Mesodermal cell (in vitro differentiated cells): Measurements from ENCODE around the gene PLA2G4B.

ENCODE experiments used
- H3K27ac ChIP-seq: 2 replicates; pipeline ENCODE4 v1.7.0; 2013; ENCODE audit warnings: mild to moderate bottlenecking, low read depth, low read length, moderate library complexity; ENCODE audit not compliant: severe bottlenecking
- H3K36me3 ChIP-seq: 2 replicates; pipeline ENCODE4 v1.7.1; 2013; ENCODE audit warnings: mild to moderate bottlenecking, low read length, moderate library complexity; ENCODE audit not compliant: control insufficient read depth, insufficient read depth
- H3K4me1 ChIP-seq: one replicate; pipeline ENCODE4 v1.7.1; 2013; ENCODE audit warnings: mild to moderate bottlenecking, low read length; ENCODE audit not compliant: insufficient read depth, control insufficient read depth, poor library complexity, severe bottlenecking
- H3K4me3 ChIP-seq: 2 replicates; pipeline ENCODE4 v1.7.0; 2013; ENCODE audit warnings: low read length, control low read depth, mild to moderate bottlenecking; ENCODE audit not compliant: insufficient read depth, poor library complexity, severe bottlenecking; ENCODE audit errors: extremely low read depth
- H3K9me3 ChIP-seq: 2 replicates; pipeline ENCODE4 v1.7.1; 2013; ENCODE audit warnings: mild to moderate bottlenecking, low read length, moderate library complexity; ENCODE audit not compliant: control insufficient read depth
- WGBS, 2 experiments: methylation state at CpG; one replicate each; pipeline ENCODE4 v1.1.5; 2013; ENCODE audit warnings: missing lambda C conversion rate in 2 of 2; ENCODE audit not compliant: insufficient coverage in 2 of 2; 5-methylcytosine and 5-hydroxymethylcytosine counted together

PLA2G4B gene

GRCh38 chr15:41840673-41841072, 2.0 kb downstream of the PLA2G4B start:
- Histone ChIP-seq H3K9me3 (no peaks in the 10 kb centered on the region), H3K27ac (no peak overlapping the region), H3K36me3 (peaks cover 6% of the 10 kb centered on the region), H3K4me1 (peaks cover 4% of the 10 kb centered on the region), H3K4me3 (no peak overlapping the region)
- 90 to 93% methylated on average over 11 to 13 of the region's 15 CpGs for WGBS, 2 experiments

- no peaks in the 10 kb centered on the region for H3K4me1 ChIP-seq
- peaks cover 6% of the 10 kb centered on the region for H3K36me3 ChIP-seq
- no peak overlapping the region for H3K27ac ChIP-seq
- H3K4me3 ChIP-seq = no peak overlapping the region
- H3K9me3 ChIP-seq = no peaks in the 10 kb centered on the region
- 92 to 100% methylated on average over 8 of the region's 10 CpGs for WGBS, 2 experiments
These were observed 2.5 kb downstream of the PLA2G4B start for GRCh38 chr15:41841131-41841530.

DNA sequence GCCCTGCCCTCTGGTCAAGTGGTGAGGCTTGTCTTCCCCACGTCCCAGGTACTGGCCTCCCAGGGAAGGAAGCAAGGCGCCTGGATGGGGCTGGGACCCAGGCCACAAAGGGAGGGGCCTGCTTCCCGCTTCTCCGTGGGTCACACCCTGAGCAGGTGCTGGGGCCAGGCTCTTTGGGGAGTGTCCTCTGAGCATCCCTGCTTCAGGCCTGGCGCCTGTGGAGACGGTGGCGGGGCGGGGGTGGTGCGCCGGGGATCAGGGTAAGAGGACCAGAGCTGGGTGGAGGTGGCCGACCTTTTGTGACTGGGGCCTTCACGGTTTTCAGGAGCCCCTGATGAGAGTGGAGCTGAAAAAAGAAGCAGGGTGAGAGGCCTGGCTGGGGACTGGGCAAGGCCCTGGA, 3.6 kb downstream of the PLA2G4B start:
- Histone ChIP-seq H3K4me3 (no peak overlapping the region), H3K27ac (no peak overlapping the region), H3K36me3 (peaks cover 8% of the 10 kb centered on the region), H3K9me3 (no peaks in the 10 kb centered on the region), H3K4me1 (no peaks in the 10 kb centered on the region)
- 79 to 80% methylated on average over 7 of the region's 12 CpGs for WGBS, 2 experiments

DNA sequence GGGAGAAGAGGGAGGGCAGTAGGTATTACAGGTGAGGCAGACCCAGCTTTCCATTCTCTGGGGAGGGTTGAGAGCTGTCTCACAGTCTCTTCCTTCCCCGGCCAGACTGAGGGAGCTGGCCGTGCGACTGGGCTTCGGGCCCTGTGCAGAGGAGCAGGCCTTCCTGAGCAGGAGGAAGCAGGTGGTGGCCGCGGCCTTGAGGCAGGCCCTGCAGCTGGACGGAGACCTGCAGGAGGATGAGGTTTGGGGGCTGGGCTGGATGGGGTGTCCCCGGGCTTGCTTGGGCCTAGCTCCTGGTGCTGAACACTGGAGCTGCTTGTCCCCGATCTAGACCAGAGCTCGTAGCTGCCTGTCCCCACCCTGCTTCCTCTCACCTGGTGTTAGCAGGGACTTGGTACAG, 4.9 kb downstream of the PLA2G4B start:
- Histone ChIP-seq H3K36me3 (peaks cover 12% of the 10 kb centered on the region), H3K9me3 (no peaks in the 10 kb centered on the region), H3K4me3 (no peak overlapping the region), H3K27ac (no peak overlapping the region), H3K4me1 (no peaks in the 10 kb centered on the region)
- WGBS, 2 experiments = 78 to 100% methylated on average over 8 to 9 of the region's 10 CpGs

DNA sequence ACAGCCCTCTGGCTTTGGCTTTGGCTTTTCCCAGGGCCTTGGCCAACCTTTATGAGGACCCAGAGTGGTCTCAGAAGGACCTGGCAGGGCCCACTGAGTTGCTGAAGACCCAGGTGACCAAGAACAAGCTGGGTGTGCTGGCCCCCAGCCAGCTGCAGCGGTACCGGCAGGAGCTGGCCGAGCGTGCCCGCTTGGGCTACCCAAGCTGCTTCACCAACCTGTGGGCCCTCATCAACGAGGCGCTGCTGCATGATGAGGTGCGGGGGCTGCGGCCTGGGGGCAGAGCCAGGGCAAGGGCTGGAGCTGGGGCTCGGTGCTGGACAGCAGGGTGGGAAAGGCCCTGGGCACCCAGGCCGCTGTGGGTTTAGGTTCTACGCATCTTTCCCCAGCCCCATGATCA, 6.2 kb downstream of the PLA2G4B start:
- Histone ChIP-seq H3K27ac (no peak overlapping the region), H3K9me3 (no peaks in the 10 kb centered on the region), H3K4me1 (no peaks in the 10 kb centered on the region), H3K36me3 (peaks cover 12% of the 10 kb centered on the region), H3K4me3 (no peak overlapping the region)
- WGBS, 2 experiments = 86 to 89% methylated on average over 12 of the region's 12 CpGs

DNA sequence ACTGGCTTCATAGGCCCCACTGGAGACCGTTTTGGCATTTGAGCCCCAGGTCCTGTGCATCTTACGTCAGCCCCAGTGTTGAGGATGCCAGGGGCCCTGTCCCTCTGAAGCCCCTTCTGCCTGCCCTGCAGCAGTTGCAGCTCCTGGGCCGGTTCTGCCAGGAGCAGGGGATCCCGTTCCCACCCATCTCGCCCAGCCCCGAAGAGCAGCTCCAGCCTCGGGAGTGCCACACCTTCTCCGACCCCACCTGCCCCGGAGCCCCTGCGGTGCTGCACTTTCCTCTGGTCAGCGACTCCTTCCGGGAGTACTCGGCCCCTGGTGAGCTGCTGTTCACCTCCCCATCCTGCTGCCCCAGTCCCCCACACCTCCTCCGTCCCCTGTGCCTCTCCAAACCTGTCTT, 8.6 kb downstream of the PLA2G4B start:
- H3K4me3 ChIP-seq = no peak overlapping the region
- WGBS, 2 experiments = 94 to 96% methylated on average over 13 to 14 of the region's 14 CpGs
- no peaks in the 10 kb centered on the region for H3K9me3 ChIP-seq
- no peaks in the 10 kb centered on the region for H3K4me1 ChIP-seq
- H3K27ac ChIP-seq = no peak overlapping the region
- peaks cover 12% of the 10 kb centered on the region for H3K36me3 ChIP-seq

DNA sequence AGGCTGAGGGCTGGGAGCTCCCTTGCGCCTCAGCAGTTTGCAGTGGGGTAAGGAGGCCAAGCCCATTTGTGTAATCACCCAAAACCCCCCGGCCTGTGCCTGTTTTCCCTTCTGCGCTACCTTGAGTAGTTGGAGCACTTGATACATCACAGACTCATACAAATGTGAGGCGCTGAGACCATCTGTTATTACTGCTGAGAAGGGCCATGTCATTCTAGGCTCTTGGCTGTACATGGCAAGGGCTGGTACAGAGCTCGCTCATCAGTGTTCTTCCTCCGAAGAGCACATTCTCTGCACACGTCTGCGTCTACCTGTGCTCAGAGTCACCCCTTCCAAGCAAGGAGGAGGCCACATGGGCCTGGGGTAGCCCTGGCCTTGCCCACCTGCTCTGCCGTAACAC, 9.3 kb downstream of the PLA2G4B start:
- 83 to 96% methylated on average over 8 to 9 of the region's 9 CpGs for WGBS, 2 experiments
- no peak overlapping the region for H3K27ac ChIP-seq
- no peaks in the 10 kb centered on the region for H3K4me1 ChIP-seq
- H3K4me3 ChIP-seq = no peak overlapping the region
- no peaks in the 10 kb centered on the region for H3K9me3 ChIP-seq
- peaks cover 12% of the 10 kb centered on the region for H3K36me3 ChIP-seq

GRCh38 chr15:41848631-41849030, 10.0 kb downstream of the PLA2G4B start:
- no peak overlapping the region for H3K4me3 ChIP-seq
- no peaks in the 10 kb centered on the region for H3K9me3 ChIP-seq
- H3K36me3 ChIP-seq = peaks cover 12% of the 10 kb centered on the region
- H3K4me1 ChIP-seq = no peaks in the 10 kb centered on the region
- 93 to 96% methylated on average over 7 to 10 of the region's 10 CpGs for WGBS, 2 experiments
- H3K27ac ChIP-seq = no peak overlapping the region

DNA sequence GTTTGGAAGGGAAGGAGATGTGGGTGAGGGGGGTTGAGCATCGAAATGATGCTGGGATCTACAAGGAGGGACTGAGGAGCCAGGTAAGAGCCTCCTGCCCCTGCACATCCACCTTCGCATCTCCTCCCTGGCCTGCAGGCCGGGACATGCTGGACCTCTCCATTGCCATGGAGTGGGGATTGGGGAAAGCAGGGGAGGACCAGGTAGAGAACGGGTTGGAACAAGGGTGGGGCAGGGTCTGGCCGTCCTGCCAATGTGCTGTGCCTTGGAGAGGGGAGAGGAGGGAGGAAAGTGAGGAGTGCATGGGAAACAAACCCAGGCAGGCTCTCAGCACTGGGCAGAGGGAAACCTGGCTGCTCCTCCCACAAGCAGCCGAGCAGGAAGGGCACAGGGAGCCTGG, 10.6 kb downstream of the PLA2G4B start:
- Histone ChIP-seq H3K4me1 (no peaks in the 10 kb centered on the region), H3K9me3 (no peaks in the 10 kb centered on the region), H3K4me3 (no peak overlapping the region), H3K36me3 (peaks cover 12% of the 10 kb centered on the region), H3K27ac (no peak overlapping the region)
- WGBS, 2 experiments = 91 to 92% methylated on average over 3 to 5 of the region's 6 CpGs

DNA sequence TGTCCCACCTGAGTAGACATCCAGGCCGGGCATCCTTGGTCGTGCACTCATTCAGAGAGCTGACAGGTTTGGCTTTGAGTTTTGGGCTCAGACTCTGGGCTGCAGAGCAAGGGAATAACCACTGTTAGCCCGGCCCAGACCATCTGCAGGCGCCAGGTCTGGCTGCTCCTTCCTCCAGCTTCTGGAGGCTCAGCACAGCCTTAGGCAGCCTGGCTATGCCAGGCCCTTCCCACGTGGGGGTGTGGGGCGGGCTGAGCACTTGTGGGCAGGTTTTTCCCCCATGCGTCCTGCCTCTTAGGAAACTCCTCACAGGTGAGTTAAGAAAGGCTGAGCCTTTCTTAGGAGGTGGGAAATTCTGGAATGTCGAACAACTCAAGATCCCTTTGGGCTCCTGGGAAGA, 11.2 kb downstream of the PLA2G4B start:
- WGBS, 2 experiments = 81 to 89% methylated on average over 6 to 8 of the region's 8 CpGs
- Histone ChIP-seq H3K36me3 (peaks cover 12% of the 10 kb centered on the region), H3K4me1 (no peaks in the 10 kb centered on the region), H3K9me3 (no peaks in the 10 kb centered on the region), H3K27ac (no peak overlapping the region), H3K4me3 (no peak overlapping the region)

- WGBS, 2 experiments = 93 to 96% methylated on average over 11 to 13 of the region's 16 CpGs
- Histone ChIP-seq H3K4me3 (no peak overlapping the region), H3K36me3 (peaks cover 12% of the 10 kb centered on the region), H3K4me1 (no peaks in the 10 kb centered on the region), H3K9me3 (no peaks in the 10 kb centered on the region), H3K27ac (no peak overlapping the region)
These were observed 12.0 kb downstream of the PLA2G4B start for GRCh38 chr15:41850482-41851166.
